HEK293 (cell line): ENCODE results near the gene KLHDC3.

Experiments
- FEZF1 ChIP-seq: fragments of 450-650 bp; formaldehyde crosslinking; IDR thresholded peaks from 2 replicates; pipeline ENCODE4 v1.5.1; 2016; ENCODE audit warnings: missing biosample characterization, missing genetic modification characterization
- GLI4 ChIP-seq: fragments of 450-650 bp; formaldehyde crosslinking; IDR thresholded peaks from 2 replicates; pipeline ENCODE4 v1.5.1; 2016; ENCODE audit warnings: missing biosample characterization, missing genetic modification characterization
- KLF10 ChIP-seq: fragments of 450-650 bp; IDR thresholded peaks from 2 replicates; pipeline ENCODE4 v1.5.1; 2018; ENCODE audit warnings: missing biosample characterization, mild to moderate bottlenecking, missing genetic modification characterization
- MEIS1 ChIP-seq: sonication (generic); formaldehyde crosslinking; IDR thresholded peaks from 2 replicates; pipeline ENCODE4 v1.8.1; 2022; ENCODE audit warnings: missing genetic modification reagents, mild to moderate bottlenecking, borderline replicate concordance
- YY1 ChIP-seq: fragments of 450-650 bp; formaldehyde crosslinking; IDR thresholded peaks from 2 replicates; pipeline ENCODE4 v1.5.1; 2018; ENCODE audit warnings: missing biosample characterization, missing genetic modification characterization
- ZBTB21 ChIP-seq: fragments of 450-650 bp; formaldehyde crosslinking; IDR thresholded peaks from 2 replicates; pipeline ENCODE4 v1.5.1; 2017; ENCODE audit warnings: missing biosample characterization, missing genetic modification characterization
- ZNF138 ChIP-seq: fragments of 450-650 bp; formaldehyde crosslinking; IDR thresholded peaks from 2 replicates; pipeline ENCODE4 v1.5.1; 2016; ENCODE audit warnings: missing biosample characterization, missing genetic modification characterization, borderline replicate concordance
- ZNF175 ChIP-seq: fragments of 450-650 bp; formaldehyde crosslinking; IDR thresholded peaks from 2 replicates; pipeline ENCODE4 v1.5.1; 2016; ENCODE audit warnings: missing biosample characterization, missing genetic modification characterization
- ZNF366 ChIP-seq: fragments of 450-650 bp; formaldehyde crosslinking; conservative IDR thresholded peaks from 2 replicates; pipeline ENCODE4 v1.5.1; 2016; ENCODE audit warnings: missing biosample characterization, missing genetic modification characterization
- ZNF426 ChIP-seq: fragments of 450-650 bp; formaldehyde crosslinking; IDR thresholded peaks from 2 replicates; pipeline ENCODE4 v1.5.1; 2017; ENCODE audit warnings: missing biosample characterization, missing genetic modification characterization, mild to moderate bottlenecking, inconsistent platforms, moderate library complexity
- TF ChIP-seq, protein P1 (sequence below): fragments of 450-650 bp; formaldehyde crosslinking; IDR thresholded peaks from 2 replicates; pipeline ENCODE4 v1.5.1; 2016; ENCODE audit warnings: missing biosample characterization, missing genetic modification characterization
- TF ChIP-seq, protein P2 (sequence below): fragments of 450-650 bp; formaldehyde crosslinking; IDR thresholded peaks from 2 replicates; pipeline ENCODE4 v1.5.1; 2016; ENCODE audit warnings: missing biosample characterization, missing genetic modification characterization
- TF ChIP-seq, protein P3 (sequence below): fragments of 450-650 bp; formaldehyde crosslinking; IDR thresholded peaks from 2 replicates; pipeline ENCODE4 v1.5.1; 2016; ENCODE audit warnings: missing biosample characterization, missing genetic modification characterization

DNA sequence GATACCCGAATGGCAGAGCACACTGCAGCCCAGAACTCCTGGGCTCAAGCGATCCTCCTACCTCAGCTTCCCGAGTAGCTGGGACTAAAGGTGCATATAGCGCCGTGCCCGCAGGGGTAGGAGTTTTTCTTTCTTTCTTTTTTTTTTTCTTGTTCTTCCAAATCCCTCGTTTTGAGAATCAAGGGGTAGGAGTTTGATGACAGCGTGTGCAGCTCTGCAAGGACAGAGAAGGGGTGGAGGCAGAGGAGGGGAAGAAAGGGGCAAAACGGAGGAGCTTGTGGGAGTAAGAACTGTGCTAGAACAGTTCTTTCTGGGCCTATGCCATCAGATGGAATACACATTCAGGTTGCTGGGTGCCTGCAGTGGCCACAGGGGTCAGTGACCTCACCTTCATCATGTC lies 22.7 kb downstream of the KLHDC3 start:
- TF ChIP-seq ZBTB21 (no peak), FEZF1 (tag by site-specific recombination) (no peak), ZNF138 (no peak), ZNF366 (no peak), MEIS1 (no peak), YY1 (no peak), ZNF175 (tag by site-specific recombination) (no peak), GLI4 (tag by site-specific recombination) (no peak), ZNF426 (tag by site-specific recombination) (no peak), KLF10 (tag by site-specific recombination) (no peak)
- TF ChIP-seq, protein P1, sequence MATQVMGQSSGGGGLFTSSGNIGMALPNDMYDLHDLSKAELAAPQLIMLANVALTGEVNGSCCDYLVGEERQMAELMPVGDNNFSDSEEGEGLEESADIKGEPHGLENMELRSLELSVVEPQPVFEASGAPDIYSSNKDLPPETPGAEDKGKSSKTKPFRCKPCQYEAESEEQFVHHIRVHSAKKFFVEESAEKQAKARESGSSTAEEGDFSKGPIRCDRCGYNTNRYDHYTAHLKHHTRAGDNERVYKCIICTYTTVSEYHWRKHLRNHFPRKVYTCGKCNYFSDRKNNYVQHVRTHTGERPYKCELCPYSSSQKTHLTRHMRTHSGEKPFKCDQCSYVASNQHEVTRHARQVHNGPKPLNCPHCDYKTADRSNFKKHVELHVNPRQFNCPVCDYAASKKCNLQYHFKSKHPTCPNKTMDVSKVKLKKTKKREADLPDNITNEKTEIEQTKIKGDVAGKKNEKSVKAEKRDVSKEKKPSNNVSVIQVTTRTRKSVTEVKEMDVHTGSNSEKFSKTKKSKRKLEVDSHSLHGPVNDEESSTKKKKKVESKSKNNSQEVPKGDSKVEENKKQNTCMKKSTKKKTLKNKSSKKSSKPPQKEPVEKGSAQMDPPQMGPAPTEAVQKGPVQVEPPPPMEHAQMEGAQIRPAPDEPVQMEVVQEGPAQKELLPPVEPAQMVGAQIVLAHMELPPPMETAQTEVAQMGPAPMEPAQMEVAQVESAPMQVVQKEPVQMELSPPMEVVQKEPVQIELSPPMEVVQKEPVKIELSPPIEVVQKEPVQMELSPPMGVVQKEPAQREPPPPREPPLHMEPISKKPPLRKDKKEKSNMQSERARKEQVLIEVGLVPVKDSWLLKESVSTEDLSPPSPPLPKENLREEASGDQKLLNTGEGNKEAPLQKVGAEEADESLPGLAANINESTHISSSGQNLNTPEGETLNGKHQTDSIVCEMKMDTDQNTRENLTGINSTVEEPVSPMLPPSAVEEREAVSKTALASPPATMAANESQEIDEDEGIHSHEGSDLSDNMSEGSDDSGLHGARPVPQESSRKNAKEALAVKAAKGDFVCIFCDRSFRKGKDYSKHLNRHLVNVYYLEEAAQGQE (tag by site-specific recombination): no peak
- TF ChIP-seq, protein P2, sequence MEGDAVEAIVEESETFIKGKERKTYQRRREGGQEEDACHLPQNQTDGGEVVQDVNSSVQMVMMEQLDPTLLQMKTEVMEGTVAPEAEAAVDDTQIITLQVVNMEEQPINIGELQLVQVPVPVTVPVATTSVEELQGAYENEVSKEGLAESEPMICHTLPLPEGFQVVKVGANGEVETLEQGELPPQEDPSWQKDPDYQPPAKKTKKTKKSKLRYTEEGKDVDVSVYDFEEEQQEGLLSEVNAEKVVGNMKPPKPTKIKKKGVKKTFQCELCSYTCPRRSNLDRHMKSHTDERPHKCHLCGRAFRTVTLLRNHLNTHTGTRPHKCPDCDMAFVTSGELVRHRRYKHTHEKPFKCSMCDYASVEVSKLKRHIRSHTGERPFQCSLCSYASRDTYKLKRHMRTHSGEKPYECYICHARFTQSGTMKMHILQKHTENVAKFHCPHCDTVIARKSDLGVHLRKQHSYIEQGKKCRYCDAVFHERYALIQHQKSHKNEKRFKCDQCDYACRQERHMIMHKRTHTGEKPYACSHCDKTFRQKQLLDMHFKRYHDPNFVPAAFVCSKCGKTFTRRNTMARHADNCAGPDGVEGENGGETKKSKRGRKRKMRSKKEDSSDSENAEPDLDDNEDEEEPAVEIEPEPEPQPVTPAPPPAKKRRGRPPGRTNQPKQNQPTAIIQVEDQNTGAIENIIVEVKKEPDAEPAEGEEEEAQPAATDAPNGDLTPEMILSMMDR (tag by site-specific recombination): no peak
- TF ChIP-seq, protein P3, sequence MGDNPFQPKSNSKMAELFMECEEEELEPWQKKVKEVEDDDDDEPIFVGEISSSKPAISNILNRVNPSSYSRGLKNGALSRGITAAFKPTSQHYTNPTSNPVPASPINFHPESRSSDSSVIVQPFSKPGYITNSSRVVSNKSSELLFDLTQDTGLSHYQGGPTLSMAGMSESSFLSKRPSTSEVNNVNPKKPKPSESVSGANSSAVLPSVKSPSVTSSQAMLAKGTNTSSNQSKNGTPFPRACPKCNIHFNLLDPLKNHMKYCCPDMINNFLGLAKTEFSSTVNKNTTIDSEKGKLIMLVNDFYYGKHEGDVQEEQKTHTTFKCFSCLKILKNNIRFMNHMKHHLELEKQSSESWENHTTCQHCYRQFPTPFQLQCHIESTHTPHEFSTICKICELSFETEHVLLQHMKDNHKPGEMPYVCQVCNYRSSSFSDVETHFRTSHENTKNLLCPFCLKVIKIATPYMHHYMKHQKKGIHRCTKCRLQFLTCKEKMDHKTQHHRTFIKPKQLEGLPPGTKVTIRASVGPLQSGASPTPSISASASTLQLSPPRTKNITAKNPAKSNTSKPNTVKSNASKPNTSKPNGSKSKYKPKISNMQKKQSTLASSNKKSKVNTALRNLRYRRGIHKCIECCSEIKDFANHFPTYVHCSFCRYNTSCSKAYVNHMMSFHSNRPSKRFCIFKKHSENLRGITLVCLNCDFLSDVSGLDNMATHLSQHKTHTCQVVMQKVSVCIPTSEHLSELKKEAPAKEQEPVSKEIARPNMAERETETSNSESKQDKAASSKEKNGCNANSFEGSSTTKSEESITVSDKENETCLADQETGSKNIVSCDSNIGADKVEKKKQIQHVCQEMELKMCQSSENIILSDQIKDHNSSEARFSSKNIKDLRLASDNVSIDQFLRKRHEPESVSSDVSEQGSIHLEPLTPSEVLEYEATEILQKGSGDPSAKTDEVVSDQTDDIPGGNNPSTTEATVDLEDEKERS (tag by site-specific recombination): no peak
